ENCODE results near the gene NOL9. TPM values are rescaled to one million over a fixed set of nuclear protein-coding genes. Genes with fewer than 3 reads are reported as not detected.

NOL9 gene
- total and polyA plus RNA-seq, 2 of the 13 experiments (the other 11 are each of a cell fraction or from before 2014, with no cell fraction given) = 18.0 to 24.7 TPM

GRCh38 chr1:6601923-6602668 lies 47.8 kb upstream of the NOL9 start (continued):
- TF ChIP-seq FOXP4 (CRISPR knock-in tag; IDR thresholded peaks at IDR 0.05) (no peak), TAF15 (IDR thresholded peaks at IDR 0.05; ENCODE audit: low read depth, low read length, poor library complexity, severe bottlenecking) (no peak), ZNF678 (CRISPR knock-in tag; IDR thresholded peaks at IDR 0.05) (no peak; the same call in 1 of the 2 replicates), THAP9 (CRISPR knock-in tag; IDR thresholded peaks at IDR 0.05; ENCODE audit: borderline replicate concordance) (no peak), ZNF260 (CRISPR knock-in tag; IDR thresholded peaks at IDR 0.05; ENCODE audit: borderline replicate concordance, low read depth) (no peak), PPARG (CRISPR knock-in tag; conservative IDR thresholded peaks at IDR 0.05) (no peak), ZNF75D (CRISPR knock-in tag; IDR thresholded peaks at IDR 0.05; ENCODE audit: borderline replicate concordance) (no peak), RBFOX2 (IDR thresholded peaks at IDR 0.05; ENCODE audit: low read depth, low read length) (peak; percentile 62; the same call in 1 of the 2 replicates), ZNF563 (CRISPR knock-in tag; IDR thresholded peaks at IDR 0.05) (peak; percentile 8; the same call in 1 of the 2 replicates), XBP1 (CRISPR knock-in tag; IDR thresholded peaks at IDR 0.05) (peak; percentile 73; the same call in 1 of the 2 replicates), ZNF616 (CRISPR knock-in tag; IDR thresholded peaks at IDR 0.05; ENCODE audit: low read depth) (peak; percentile 87), ZNF20 (CRISPR knock-in tag; IDR thresholded peaks at IDR 0.05) (no peak), RNF219 (CRISPR knock-in tag; IDR thresholded peaks at IDR 0.05) (no peak; the same call in 1 of the 2 replicates), ATF6 (CRISPR knock-in tag; conservative IDR thresholded peaks at IDR 0.05) (no peak), HOXD1 (CRISPR knock-in tag; IDR thresholded peaks at IDR 0.05) (no peak), FOXJ3 (CRISPR knock-in tag; IDR thresholded peaks at IDR 0.05; ENCODE audit: borderline replicate concordance) (no peak; the same call in 1 of the 2 replicates), ZSCAN29 (CRISPR knock-in tag; conservative IDR thresholded peaks at IDR 0.05) (no peak; the same call in 1 of the 2 replicates), ZNF878 (CRISPR knock-in tag; IDR thresholded peaks at IDR 0.05) (no peak), SALL2 (CRISPR knock-in tag; IDR thresholded peaks at IDR 0.05) (peak; percentile 81; the same call in 1 of the 2 replicates), JARID2 (CRISPR knock-in tag; IDR thresholded peaks at IDR 0.05; ENCODE audit: insufficient replicate concordance) (no peak)
